ENCODE measurements around the gene MX1. TPM values are rescaled to one million over a fixed set of nuclear protein-coding genes. Genes with fewer than 3 reads are reported as not detected.

The MX1 gene
- total RNA-seq, 2 donors from 2014 or later = 58.6 to 75.9 TPM

DNA sequence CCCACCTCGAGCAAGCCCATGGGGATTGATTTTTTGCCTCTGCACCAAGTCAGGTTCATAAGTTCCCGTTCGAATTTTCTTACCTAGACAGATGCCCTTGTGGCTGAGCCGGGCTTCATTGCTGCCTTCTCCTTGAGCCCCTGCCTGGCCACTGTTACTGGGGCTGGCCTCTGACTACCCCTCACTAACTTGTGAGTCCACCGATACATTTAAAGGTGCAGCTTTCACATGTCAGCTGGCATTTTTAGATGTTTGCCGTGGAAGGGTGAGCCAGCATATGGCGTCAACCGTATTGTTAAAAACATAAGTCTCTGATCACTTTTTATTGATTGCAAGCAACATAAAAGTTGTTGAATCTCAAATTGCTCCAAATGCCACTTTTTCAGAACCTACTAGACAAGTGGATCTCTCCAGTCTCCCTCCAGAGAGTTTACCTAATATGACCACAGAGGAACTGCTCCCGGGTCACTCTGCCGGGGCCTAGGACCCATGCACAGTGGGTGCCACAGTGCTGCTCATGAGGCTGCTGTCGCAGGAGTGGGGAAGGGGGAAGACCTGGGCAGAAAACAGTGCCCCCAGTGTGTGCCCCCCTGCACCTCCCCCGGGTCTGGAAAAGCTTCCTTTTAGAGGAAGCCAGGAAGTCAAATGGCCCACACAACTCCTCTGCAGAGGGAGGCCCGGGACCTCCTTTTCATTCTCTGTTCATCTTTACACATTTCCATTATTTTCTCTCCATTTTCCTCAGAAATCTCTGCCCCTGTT lies 18.8 kb downstream of the MX1 start:
- H3K36me3 Mint-ChIP-seq (ENCODE audit: low read depth) = peaks cover 12% of the 10 kb centered on the region
- no peak for DNase-seq
- H3K4me3 Mint-ChIP-seq = no peak overlapping the region
- H3K4me1 Mint-ChIP-seq = peaks cover 3% of the 10 kb centered on the region
- H3K27me3 Mint-ChIP-seq = no peaks in the 10 kb centered on the region
- peak overlapping the region; percentile 37 for H3K27ac Mint-ChIP-seq
- no peaks in the 10 kb centered on the region for H3K9me3 ChIP-seq (ENCODE audit: control insufficient read depth, low read length, poor library complexity, severe bottlenecking)
- no peak for ATAC-seq

DNA sequence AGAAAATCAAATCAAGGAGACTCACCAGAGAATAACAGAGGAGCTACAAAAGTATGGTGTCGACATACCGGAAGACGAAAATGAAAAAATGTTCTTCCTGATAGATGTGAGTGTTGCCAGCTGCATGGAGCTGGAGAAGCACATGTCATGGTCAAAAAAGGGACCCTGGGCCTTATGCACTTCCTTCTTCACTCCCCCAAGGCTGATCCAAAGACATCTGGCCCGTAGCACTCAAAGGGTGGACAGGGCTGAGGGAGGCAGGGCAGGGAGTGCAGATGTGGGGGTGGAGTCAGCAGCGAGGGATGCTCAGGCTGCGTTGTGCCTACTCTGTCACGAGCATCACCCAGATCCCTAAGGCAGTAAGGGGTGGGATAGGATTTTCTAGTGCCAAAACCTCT lies 19.4 kb downstream of the MX1 start:
- ATAC-seq (no peak), DNase-seq (no peak)
- H3K9me3 ChIP-seq (ENCODE audit: control insufficient read depth, low read length, poor library complexity, severe bottlenecking) = no peaks in the 10 kb centered on the region
- H3K4me1 Mint-ChIP-seq = peaks cover 2% of the 10 kb centered on the region
- no peaks in the 10 kb centered on the region for H3K27me3 Mint-ChIP-seq
- no peak overlapping the region for H3K4me3 Mint-ChIP-seq
- H3K27ac Mint-ChIP-seq = peak overlapping the region; percentile 37
- peaks cover 11% of the 10 kb centered on the region for H3K36me3 Mint-ChIP-seq (ENCODE audit: low read depth)

DNA sequence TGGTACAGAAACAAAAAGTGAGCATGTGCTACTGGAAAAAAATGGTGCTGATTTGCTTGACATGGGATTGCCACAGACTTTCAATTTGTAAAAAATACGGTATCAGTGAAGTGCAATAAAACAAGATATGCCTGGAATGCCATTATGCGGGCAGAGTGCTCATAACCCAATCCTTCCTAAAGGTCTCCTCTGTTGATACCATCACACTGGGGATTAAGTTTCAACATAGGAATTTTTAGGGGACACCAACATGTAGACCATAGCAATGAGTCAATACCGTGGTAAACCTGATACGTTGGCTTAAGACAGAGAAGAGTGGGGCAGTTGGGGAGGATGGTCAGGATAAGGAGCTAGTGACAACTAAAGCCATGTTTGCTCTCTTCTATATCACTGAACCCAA lies 20.5 kb downstream of the MX1 start:
- no peak for ATAC-seq
- Mint-ChIP-seq H3K27ac (peak overlapping the region; percentile 37), H3K36me3 (ENCODE audit: low read depth) (peaks cover 11% of the 10 kb centered on the region), H3K27me3 (no peaks in the 10 kb centered on the region), H3K4me1 (peaks cover 2% of the 10 kb centered on the region), H3K4me3 (no peak overlapping the region)
- H3K9me3 ChIP-seq (ENCODE audit: control insufficient read depth, low read length, poor library complexity, severe bottlenecking) = no peaks in the 10 kb centered on the region
- no peak for DNase-seq

DNA sequence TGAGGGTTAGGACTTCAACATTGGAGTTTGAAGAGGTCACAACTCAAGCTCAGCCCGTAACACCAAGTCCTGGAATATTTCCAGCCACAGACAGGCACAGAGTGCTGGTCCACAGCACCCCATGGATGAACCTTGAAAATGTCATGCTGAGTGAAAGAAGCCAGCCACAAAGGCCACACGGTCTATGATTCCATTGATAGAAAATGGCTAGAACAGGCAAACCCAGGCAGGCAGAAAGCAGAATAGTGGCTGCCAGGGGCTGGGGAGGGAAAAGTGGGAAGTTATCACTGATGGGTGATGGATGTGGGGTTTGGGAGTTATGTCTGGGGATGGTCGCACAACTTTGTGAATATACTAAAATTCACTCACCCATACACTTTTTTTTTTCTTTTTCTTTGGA lies 21.3 kb downstream of the MX1 start:
- Mint-ChIP-seq H3K4me1 (peaks cover 2% of the 10 kb centered on the region), H3K36me3 (ENCODE audit: low read depth) (peaks cover 6% of the 10 kb centered on the region), H3K27ac (no peak overlapping the region), H3K27me3 (no peaks in the 10 kb centered on the region), H3K4me3 (no peak overlapping the region)
- DNase-seq = no peak
- ATAC-seq = no peak
- no peaks in the 10 kb centered on the region for H3K9me3 ChIP-seq (ENCODE audit: control insufficient read depth, low read length, poor library complexity, severe bottlenecking)

DNA sequence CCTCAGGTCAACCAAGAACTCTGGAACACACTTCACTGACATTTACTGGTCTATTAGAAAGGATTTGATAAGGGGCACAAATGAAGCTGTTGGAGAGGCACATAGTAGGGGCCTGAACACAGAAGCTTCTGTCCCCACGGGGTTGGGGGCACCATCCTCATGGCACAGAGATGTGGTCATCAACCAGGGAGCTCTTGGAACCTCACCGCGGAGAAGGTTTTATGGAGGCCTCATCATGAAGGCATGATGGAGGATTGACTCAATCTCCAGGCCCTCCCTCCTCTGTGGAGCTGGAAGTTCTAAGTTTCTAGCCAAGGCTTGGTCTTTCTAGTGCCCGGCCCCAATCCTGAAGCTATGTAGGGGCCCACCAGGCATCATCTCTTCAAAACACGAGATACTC lies 23.6 kb downstream of the MX1 start:
- ATAC-seq (no peak), DNase-seq (no peak)
- peaks cover 2% of the 10 kb centered on the region for H3K4me1 Mint-ChIP-seq

DNA sequence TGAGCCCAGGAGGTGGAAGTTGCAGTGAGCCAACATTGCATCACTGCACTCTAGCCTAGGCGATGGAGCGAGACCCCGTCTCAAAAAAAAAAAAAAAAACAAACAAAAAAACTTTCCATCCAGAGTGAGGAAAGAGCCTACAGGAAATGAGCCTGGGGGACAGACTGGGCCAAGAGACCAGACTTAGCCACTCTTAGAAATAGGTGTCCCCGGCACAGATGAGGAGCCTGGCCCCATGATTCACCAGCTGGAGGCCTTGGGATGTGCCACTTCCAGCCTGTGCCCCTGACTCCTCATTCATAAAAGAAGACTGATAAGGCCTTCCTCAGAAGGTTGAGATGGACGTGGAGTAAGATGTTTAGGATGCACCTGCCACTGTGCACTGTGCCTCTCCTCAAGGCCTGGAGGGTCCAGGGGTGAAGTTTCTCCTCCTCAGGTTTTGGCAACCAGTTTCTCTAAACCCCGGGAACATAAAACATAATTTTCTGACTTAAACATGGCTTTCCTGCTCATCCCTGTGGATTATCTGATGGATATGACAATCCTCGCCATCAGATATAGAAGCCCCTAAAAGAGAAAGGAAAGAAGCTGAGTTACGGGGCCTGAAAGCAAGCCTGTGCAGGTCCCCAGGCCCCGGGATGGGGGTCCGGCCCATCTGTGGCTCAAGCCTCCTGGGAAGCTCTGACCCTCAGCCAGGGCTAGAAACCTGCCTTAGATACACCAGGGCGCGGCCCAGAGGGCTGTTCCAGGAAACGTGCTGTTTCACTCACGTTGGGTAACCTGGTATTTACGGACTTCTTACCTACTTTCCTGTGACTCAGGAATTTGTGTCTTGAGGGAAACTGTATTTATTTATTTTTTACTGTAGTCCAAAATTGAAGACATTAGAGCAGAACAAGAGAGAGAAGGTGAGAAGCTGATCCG lies 26.0 kb downstream of the MX1 start:
- no peaks in the 10 kb centered on the region for H3K9me3 ChIP-seq (ENCODE audit: control insufficient read depth, low read length, poor library complexity, severe bottlenecking)
- no peak overlapping the region for H3K4me3 Mint-ChIP-seq
- H3K36me3 Mint-ChIP-seq (ENCODE audit: low read depth) = peaks cover 2% of the 10 kb centered on the region
- DNase-seq (no peak), ATAC-seq (no peak)
- no peaks in the 10 kb centered on the region for H3K27me3 Mint-ChIP-seq
- peak overlapping the region; percentile 88 for H3K27ac Mint-ChIP-seq
- peaks cover 4% of the 10 kb centered on the region for H3K4me1 Mint-ChIP-seq

More for the DNA sequence above, 23.6 kb downstream of the MX1 start:
- H3K27me3 Mint-ChIP-seq = no peaks in the 10 kb centered on the region
- peaks cover 2% of the 10 kb centered on the region for H3K36me3 Mint-ChIP-seq (ENCODE audit: low read depth)
- no peak overlapping the region for H3K27ac Mint-ChIP-seq
- H3K9me3 ChIP-seq (ENCODE audit: control insufficient read depth, low read length, poor library complexity, severe bottlenecking) = no peaks in the 10 kb centered on the region
- no peak overlapping the region for H3K4me3 Mint-ChIP-seq

DNA sequence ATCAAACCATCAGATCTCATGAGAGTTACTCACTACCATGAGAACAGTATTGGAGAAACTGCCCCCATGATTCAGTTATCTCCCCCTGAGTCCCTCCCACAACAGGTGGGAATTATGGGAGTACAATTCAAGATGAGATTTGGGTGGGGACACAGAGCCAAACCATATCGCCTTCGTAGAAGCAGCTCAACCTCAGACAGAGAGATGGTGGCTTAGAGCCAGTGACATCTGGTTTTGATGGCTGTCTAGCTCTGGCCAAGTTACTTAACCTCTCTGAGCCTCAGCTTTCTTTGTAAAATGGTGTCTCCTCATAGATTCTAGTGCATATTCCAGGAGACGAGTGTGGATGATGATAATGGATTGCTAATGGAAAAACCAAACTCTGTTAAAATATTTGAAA lies 27.2 kb downstream of the MX1 start:
- H3K4me3 Mint-ChIP-seq = no peak overlapping the region
- peak overlapping the region; percentile 88 for H3K27ac Mint-ChIP-seq
- H3K27me3 Mint-ChIP-seq = no peaks in the 10 kb centered on the region
- DNase-seq (no peak), ATAC-seq (no peak)
- peaks cover 5% of the 10 kb centered on the region for H3K36me3 Mint-ChIP-seq (ENCODE audit: low read depth)
- peaks cover 7% of the 10 kb centered on the region for H3K4me1 Mint-ChIP-seq
- H3K9me3 ChIP-seq (ENCODE audit: control insufficient read depth, low read length, poor library complexity, severe bottlenecking) = no peaks in the 10 kb centered on the region

DNA sequence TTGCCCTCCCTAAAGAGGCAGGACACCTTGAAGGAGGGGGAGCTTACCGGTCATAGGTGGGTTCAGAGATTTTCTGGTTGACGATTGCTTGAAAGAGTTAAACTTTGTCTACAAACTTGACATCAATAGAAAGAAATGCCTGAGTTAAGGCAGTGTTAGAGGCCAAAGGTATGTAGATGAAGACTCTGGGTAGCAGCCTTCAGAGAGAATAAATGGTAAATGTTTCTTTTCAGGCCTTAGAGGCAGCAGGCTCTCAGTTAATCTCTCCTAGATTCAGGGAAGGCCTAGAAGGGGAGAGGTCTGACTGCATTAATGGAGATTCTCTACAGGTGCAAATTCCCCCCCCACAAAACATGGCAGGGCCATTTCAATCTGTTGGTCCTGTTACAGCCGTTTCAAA lies 27.7 kb downstream of the MX1 start:
- Mint-ChIP-seq H3K27ac (peak overlapping the region; percentile 88), H3K4me1 (peaks cover 7% of the 10 kb centered on the region), H3K27me3 (no peaks in the 10 kb centered on the region), H3K4me3 (no peak overlapping the region), H3K36me3 (ENCODE audit: low read depth) (peaks cover 5% of the 10 kb centered on the region)
- H3K9me3 ChIP-seq (ENCODE audit: control insufficient read depth, low read length, poor library complexity, severe bottlenecking) = no peaks in the 10 kb centered on the region
- DNase-seq (no peak), ATAC-seq (no peak)

DNA sequence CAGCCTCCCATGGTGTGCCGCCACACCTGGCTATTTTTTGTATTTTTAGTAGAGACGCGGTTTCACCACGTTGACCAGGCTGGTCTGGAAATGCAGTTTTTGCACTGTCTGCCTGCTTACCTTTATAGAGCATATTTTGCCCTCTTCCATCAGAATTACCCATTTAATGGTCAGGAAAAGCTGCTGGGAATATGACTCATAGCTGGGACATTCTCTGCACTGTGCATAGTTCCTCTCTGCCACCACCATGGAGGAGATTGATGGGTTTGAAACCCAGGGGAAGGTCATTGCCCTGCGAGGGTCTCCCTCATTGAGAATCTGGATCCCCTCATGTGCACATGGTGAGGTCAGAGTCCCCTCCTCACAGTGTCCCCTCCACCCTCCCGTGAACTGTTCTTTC lies 32.1 kb downstream of the MX1 start:
- Mint-ChIP-seq H3K27me3 (no peaks in the 10 kb centered on the region), H3K36me3 (ENCODE audit: low read depth) (peaks cover 9% of the 10 kb centered on the region), H3K4me1 (peaks cover 17% of the 10 kb centered on the region), H3K4me3 (no peak overlapping the region), H3K27ac (no peak overlapping the region)
- H3K9me3 ChIP-seq (ENCODE audit: control insufficient read depth, low read length, poor library complexity, severe bottlenecking) = no peaks in the 10 kb centered on the region
- DNase-seq (no peak), ATAC-seq (no peak)

DNA sequence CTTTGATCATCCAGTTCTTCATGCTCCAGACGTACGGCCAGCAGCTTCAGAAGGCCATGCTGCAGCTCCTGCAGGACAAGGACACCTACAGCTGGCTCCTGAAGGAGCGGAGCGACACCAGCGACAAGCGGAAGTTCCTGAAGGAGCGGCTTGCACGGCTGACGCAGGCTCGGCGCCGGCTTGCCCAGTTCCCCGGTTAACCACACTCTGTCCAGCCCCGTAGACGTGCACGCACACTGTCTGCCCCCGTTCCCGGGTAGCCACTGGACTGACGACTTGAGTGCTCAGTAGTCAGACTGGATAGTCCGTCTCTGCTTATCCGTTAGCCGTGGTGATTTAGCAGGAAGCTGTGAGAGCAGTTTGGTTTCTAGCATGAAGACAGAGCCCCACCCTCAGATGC lies 32.5 kb downstream of the MX1 start:
- Mint-ChIP-seq H3K27ac (peak overlapping the region; percentile 79), H3K4me1 (peaks cover 17% of the 10 kb centered on the region), H3K27me3 (no peaks in the 10 kb centered on the region), H3K36me3 (ENCODE audit: low read depth) (peaks cover 6% of the 10 kb centered on the region), H3K4me3 (no peak overlapping the region)
- no peak for DNase-seq
- no peaks in the 10 kb centered on the region for H3K9me3 ChIP-seq (ENCODE audit: control insufficient read depth, low read length, poor library complexity, severe bottlenecking)
- no peak for ATAC-seq

DNA sequence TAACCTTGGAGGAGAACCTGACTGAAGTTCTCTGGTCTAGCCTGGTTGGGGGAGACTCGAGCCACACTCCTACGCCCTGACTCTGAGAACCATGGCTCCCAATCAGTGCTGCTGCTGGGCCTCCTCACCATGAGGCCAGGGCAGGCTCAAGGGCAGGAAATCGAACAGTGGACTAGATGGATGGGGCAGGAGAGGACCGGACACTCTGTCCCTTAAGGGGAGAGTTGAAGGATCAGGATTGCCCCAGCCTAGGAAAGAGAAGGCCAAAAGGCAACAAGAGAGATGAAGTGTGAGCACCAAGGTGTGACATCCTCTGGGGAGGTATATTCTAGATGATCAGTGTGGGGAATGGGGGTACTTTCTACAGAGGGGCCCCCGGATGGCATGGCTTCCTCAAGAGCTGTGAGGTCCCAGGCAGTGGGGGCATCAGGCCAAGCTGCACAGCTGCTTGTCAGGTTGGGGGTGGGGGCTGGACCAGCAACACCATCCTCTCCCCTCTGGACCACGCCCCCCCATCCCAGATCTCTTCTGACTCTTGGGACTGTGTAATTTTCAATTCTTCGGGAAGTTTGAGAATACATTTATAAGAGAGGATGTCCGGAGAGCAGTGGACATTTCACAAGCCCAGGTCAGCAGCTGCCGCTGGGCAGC lies 34.0 kb downstream of the MX1 start:
- peaks cover 12% of the 10 kb centered on the region for H3K36me3 Mint-ChIP-seq (ENCODE audit: low read depth)
- H3K27ac Mint-ChIP-seq = peak overlapping the region; percentile 79
- H3K9me3 ChIP-seq (ENCODE audit: control insufficient read depth, low read length, poor library complexity, severe bottlenecking) = no peaks in the 10 kb centered on the region
- peaks cover 17% of the 10 kb centered on the region for H3K4me1 Mint-ChIP-seq
- ATAC-seq (no peak), DNase-seq (no peak)
- peak overlapping the region; percentile 28 for H3K4me3 Mint-ChIP-seq
- no peaks in the 10 kb centered on the region for H3K27me3 Mint-ChIP-seq

DNA sequence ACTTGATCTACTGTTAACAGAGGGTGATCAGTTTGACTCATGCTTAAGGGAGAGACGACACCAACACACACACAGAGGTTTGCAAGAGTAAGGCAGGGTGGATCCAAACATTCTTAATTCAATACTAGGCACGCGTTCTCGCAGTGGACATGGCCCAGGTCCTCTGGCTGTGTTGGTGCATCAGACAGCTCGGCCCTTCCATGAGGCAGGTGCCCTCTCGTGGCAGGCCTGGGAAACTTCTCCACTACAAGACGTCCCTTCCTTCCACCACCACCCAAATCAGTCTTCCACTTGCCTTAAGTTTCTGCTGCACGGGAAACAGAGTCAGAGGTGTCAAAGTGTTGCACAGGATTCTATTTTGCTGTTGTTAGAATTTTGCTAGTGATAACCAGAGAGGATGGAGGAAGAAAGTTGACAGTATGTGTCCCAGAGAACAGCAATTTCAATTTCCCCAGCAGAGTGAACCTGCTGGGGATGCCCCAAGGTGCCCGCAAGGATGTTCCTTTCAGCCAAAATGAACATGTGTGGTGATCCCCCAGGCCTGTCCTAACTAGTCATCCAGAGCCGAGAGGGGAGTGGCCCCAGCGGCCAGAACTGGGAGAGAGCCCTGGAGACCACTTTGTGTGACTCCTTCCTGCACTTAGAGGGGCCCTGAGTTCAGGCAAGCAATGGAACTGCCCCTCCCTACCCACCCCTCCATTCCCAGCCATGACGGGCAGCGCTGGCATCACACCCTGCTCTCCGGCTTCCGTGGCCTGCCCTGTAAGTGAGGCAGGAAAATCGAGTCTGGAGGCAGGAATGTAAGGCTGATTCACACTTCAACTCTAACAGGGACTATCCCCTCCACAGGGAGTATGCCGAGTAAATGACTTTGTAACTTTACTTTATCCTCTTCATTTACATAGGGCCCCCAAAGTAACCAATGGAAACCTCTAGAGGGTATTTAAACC lies 34.8 kb downstream of the MX1 start:
- Mint-ChIP-seq H3K4me1 (peaks cover 17% of the 10 kb centered on the region), H3K36me3 (ENCODE audit: low read depth) (peaks cover 12% of the 10 kb centered on the region), H3K4me3 (no peak overlapping the region), H3K27ac (peak overlapping the region; percentile 79), H3K27me3 (peaks cover 6% of the 10 kb centered on the region)
- peak; percentile 20 to 37 (median 26) for DNase-seq
- peak; percentile 75 for ATAC-seq
- no peaks in the 10 kb centered on the region for H3K9me3 ChIP-seq (ENCODE audit: control insufficient read depth, low read length, poor library complexity, severe bottlenecking)

Data from T-helper 17 cell (primary cell).